H9 (cell line): ENCODE data around the gene LSM4. TPM values are rescaled to one million over a fixed set of nuclear protein-coding genes. Genes with fewer than 3 reads are reported as not detected.
A peak's percentile ranks its signal among the peaks of the same experiment; 100 is the strongest.

Experiments used
- DNase-seq: peaks from one replicate; pipeline ENCODE4 v3.0.0-alpha.2; 2017
- H2AFZ ChIP-seq: one replicate; pipeline ENCODE4 v1.6.1; 2013; ENCODE audit warnings: mild to moderate bottlenecking, low read length, control low read depth, moderate library complexity
- H2AK5ac ChIP-seq: 2 replicates; pipeline ENCODE4 v1.6.1; 2013; ENCODE audit warnings: low read length, control low read depth, mixed read lengths; ENCODE audit not compliant: insufficient read length
- H2BK120ac ChIP-seq: one replicate; pipeline ENCODE4 v1.6.1; 2013; ENCODE audit warnings: low read depth, mild to moderate bottlenecking, low read length, control low read depth, inconsistent platforms; ENCODE audit not compliant: poor library complexity, severe bottlenecking
- H2BK12ac ChIP-seq: 2 replicates; pipeline ENCODE4 v1.6.1; 2013; ENCODE audit warnings: low read length, control low read depth, mixed read lengths, low read depth; ENCODE audit not compliant: insufficient read length
- H2BK15ac ChIP-seq: 2 replicates; pipeline ENCODE4 v1.6.1; 2013; ENCODE audit warnings: low read depth, low read length, control low read depth
- H2BK20ac ChIP-seq: one replicate; pipeline ENCODE4 v1.6.1; 2013; ENCODE audit warnings: low read depth, mild to moderate bottlenecking, low read length, control low read depth, inconsistent platforms; ENCODE audit not compliant: poor library complexity, severe bottlenecking
- H2BK5ac ChIP-seq: 2 replicates; pipeline ENCODE4 v1.6.1; 2013; ENCODE audit warnings: low read length, control low read depth, mixed read lengths; ENCODE audit not compliant: insufficient read length
- H3K14ac ChIP-seq: 2 replicates; pipeline ENCODE4 v1.6.1; 2013; ENCODE audit warnings: low read length, control low read depth; ENCODE audit not compliant: insufficient read depth
- H3K18ac ChIP-seq: 2 replicates; pipeline ENCODE4 v1.6.1; 2013; ENCODE audit warnings: low read depth, mild to moderate bottlenecking, mixed read lengths, low read length, control low read depth; ENCODE audit not compliant: insufficient read length
- H3K23ac ChIP-seq: 2 replicates; pipeline ENCODE4 v1.6.1; 2013; ENCODE audit warnings: low read length, control low read depth, mixed read lengths, low read depth; ENCODE audit not compliant: insufficient read length
- H3K23me2 ChIP-seq: 2 replicates; pipeline ENCODE4 v1.6.1; 2013; ENCODE audit warnings: low read depth, mild to moderate bottlenecking, mixed read lengths, low read length, control low read depth; ENCODE audit not compliant: insufficient read length, poor library complexity, severe bottlenecking
- H3K27ac ChIP-seq: 2 replicates; pipeline ENCODE4 v1.5.1; 2013; ENCODE audit warnings: low read length, control low read depth, mixed read lengths, low read depth; ENCODE audit not compliant: insufficient read length
- H3K27me3 ChIP-seq: 2 replicates; pipeline ENCODE4 v1.6.1; 2013; ENCODE audit warnings: low read length, control low read depth, inconsistent platforms; ENCODE audit not compliant: insufficient read depth
- H3K4ac ChIP-seq: 2 replicates; pipeline ENCODE4 v1.6.1; 2013; ENCODE audit warnings: low read depth, mild to moderate bottlenecking, control low read depth, inconsistent platforms, low read length, moderate library complexity
- H3K4me1 ChIP-seq: 2 replicates; pipeline ENCODE4 v1.6.1; 2013; ENCODE audit warnings: low read length, control low read depth, inconsistent platforms; ENCODE audit not compliant: insufficient read depth
- H3K4me2 ChIP-seq: 2 replicates; pipeline ENCODE4 v1.6.1; 2013; ENCODE audit warnings: low read length, control low read depth, mixed read lengths; ENCODE audit not compliant: insufficient read length, insufficient read depth
- H3K56ac ChIP-seq: 2 replicates; pipeline ENCODE4 v1.6.1; 2013; ENCODE audit warnings: low read depth, mild to moderate bottlenecking, mixed read lengths, low read length, control low read depth; ENCODE audit not compliant: insufficient read length
- H3K79me1 ChIP-seq: 2 replicates; pipeline ENCODE4 v1.6.1; 2013; ENCODE audit warnings: low read depth, mild to moderate bottlenecking, moderate library complexity, low read length, control low read depth, inconsistent platforms; ENCODE audit not compliant: insufficient read depth, poor library complexity, severe bottlenecking
- H3K79me2 ChIP-seq: 2 replicates; pipeline ENCODE4 v1.6.1; 2013; ENCODE audit warnings: low read length, control low read depth, inconsistent platforms; ENCODE audit not compliant: insufficient read depth
- H3K9ac ChIP-seq: 2 replicates; pipeline ENCODE4 v1.6.1; 2013; ENCODE audit warnings: low read length, control low read depth, mixed read lengths; ENCODE audit not compliant: insufficient read length; ENCODE audit errors: extremely low read depth
- H3K9me3 ChIP-seq: one replicate; pipeline ENCODE4 v1.6.1; 2013; ENCODE audit warnings: low read depth, low read length, inconsistent platforms; ENCODE audit not compliant: control insufficient read depth
- H3T11ph ChIP-seq: one replicate; pipeline ENCODE4 v1.6.1; 2013; ENCODE audit warnings: mild to moderate bottlenecking, low read length, control low read depth, inconsistent platforms
- H4K20me1 ChIP-seq: one replicate; pipeline ENCODE4 v1.6.1; 2013; ENCODE audit not compliant: control insufficient read depth, insufficient read length, insufficient read depth
- H4K5ac ChIP-seq: 2 replicates; pipeline ENCODE4 v1.6.1; 2013; ENCODE audit warnings: low read depth, mild to moderate bottlenecking, mixed read lengths, low read length, control low read depth; ENCODE audit not compliant: insufficient read length
- H4K8ac ChIP-seq: replicated peaks from 2 replicates; pipeline ENCODE4 v1.6.1; 2013; ENCODE audit warnings: low read length, control low read depth, mixed read lengths, low read depth; ENCODE audit not compliant: insufficient read length
- H4K91ac ChIP-seq: 2 replicates; pipeline ENCODE4 v1.6.1; 2013; ENCODE audit warnings: low read depth, mild to moderate bottlenecking, moderate library complexity, mixed read lengths, low read length, control low read depth; ENCODE audit not compliant: insufficient read length
- H3K27ac Mint-ChIP-seq, 3 experiments: 2 replicates in 2 of 3; 3 replicates in 1 of 3; pipeline ENCODE4 v1.8.0; 2020 to 2021; ENCODE audit warnings: mixed read lengths in 3 of 3, mild to moderate bottlenecking in 1 of 3, moderate library complexity in 1 of 3
- H3K27me3 Mint-ChIP-seq: 2 replicates; pipeline ENCODE4 v1.8.0; 2021; ENCODE audit warnings: low read depth, mild to moderate bottlenecking, moderate library complexity, mixed read lengths
- H3K36me3 Mint-ChIP-seq, 3 experiments: 2 replicates in 2 of 3; 3 replicates in 1 of 3; pipeline ENCODE4 v1.8.0; 2020 to 2021; ENCODE audit warnings: low read depth in 3 of 3, mixed read lengths in 3 of 3; ENCODE audit not compliant: insufficient read depth in 1 of 3
- H3K4me1 Mint-ChIP-seq, 2 experiments: 2 replicates each; pipeline ENCODE4 v1.8.0; 2020; ENCODE audit warnings: mixed read lengths in 2 of 2
- H3K4me3 Mint-ChIP-seq, 2 experiments: 2 replicates in 1 of 2; 3 replicates in 1 of 2; pipeline ENCODE4 v1.8.0; 2020 to 2021; ENCODE audit warnings: mild to moderate bottlenecking in 2 of 2, mixed read lengths in 2 of 2, moderate library complexity in 1 of 2
- H3K9me3 Mint-ChIP-seq, 2 experiments: 2 replicates in 1 of 2; 3 replicates in 1 of 2; pipeline ENCODE4 v1.8.0; 2020; ENCODE audit warnings: mild to moderate bottlenecking in 2 of 2, mixed read lengths in 2 of 2, moderate library complexity in 1 of 2
- WGBS: extraction: QIAGEN DNeasy Blood & Tissue Kit; methylation state at CpG from one replicate; pipeline ENCODE4 v1.1.7; 2013; ENCODE audit warnings: missing lambda C conversion rate, low lambda C conversion rate, mixed read lengths; ENCODE audit not compliant: insufficient read length; ENCODE audit errors: extremely low coverage; 5-methylcytosine and 5-hydroxymethylcytosine counted together
- total RNA-seq: library from RNA; stranded (reverse); gene quantifications from 2 replicates; pipeline ENCODE4 v1.2.1, GENCODE V29; 2021
- TF ChIP-seq, protein P1 (sequence below): fragments of 200-600 bp; sonication (generic); conservative IDR thresholded peaks from 3 replicates; pipeline ENCODE4 v1.8.0; 2021; ENCODE audit warnings: antibody characterized with exemption, mild to moderate bottlenecking

The LSM4 gene
- total RNA-seq, 1 experiment from 2014 or later: 342 TPM

DNA sequence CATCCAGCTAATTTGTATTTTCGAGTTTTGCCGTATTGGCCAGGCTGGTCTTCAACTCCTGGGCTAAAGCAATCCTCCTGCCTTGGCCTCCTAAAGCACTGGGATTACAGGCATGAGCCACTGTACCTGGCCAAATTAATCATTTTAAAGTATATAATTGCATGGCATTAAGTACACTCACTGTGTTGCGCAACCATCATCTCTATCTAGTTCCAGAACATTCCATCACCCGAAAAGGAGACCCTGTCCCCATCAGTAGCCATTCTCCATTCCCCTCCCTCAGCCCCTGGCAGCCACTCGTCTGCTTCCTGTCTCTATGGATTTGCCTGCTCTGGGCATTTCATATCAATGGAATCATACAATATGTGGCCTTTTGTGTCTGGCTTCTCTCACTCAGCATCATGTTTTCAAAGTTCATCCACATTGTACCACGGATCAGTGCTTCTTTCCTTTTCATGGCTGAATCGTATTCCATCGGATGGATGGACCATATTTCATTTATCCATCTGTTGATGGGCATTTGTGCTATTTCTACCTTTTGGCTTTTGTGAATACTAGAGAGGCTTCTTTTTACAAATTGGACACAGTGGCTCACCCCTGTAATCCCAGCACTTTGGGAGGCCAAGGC lies 30.6 kb upstream of the LSM4 start:
- H3K79me1 ChIP-seq: no peaks in the 10 kb centered on the region
- Mint-ChIP-seq H3K4me3 (no peak overlapping the region), H3K27me3 (no peaks in the 10 kb centered on the region), H3K27ac (peak overlapping the region in 1 of 3 experiments; percentile 14; a peak in 1 of 7 replicates), H3K9me3 (no peaks in the 10 kb centered on the region), H3K4me1 (no peaks in the 10 kb centered on the region), H3K36me3 (peaks cover 14 to 67% (median 15%) of the 10 kb centered on the region in 3 experiments)
- H3K23me2 ChIP-seq: no peaks in the 10 kb centered on the region
- no peak overlapping the region for H3K4ac ChIP-seq
- H3K27me3 ChIP-seq: no peaks in the 10 kb centered on the region
- TF ChIP-seq, protein P1, sequence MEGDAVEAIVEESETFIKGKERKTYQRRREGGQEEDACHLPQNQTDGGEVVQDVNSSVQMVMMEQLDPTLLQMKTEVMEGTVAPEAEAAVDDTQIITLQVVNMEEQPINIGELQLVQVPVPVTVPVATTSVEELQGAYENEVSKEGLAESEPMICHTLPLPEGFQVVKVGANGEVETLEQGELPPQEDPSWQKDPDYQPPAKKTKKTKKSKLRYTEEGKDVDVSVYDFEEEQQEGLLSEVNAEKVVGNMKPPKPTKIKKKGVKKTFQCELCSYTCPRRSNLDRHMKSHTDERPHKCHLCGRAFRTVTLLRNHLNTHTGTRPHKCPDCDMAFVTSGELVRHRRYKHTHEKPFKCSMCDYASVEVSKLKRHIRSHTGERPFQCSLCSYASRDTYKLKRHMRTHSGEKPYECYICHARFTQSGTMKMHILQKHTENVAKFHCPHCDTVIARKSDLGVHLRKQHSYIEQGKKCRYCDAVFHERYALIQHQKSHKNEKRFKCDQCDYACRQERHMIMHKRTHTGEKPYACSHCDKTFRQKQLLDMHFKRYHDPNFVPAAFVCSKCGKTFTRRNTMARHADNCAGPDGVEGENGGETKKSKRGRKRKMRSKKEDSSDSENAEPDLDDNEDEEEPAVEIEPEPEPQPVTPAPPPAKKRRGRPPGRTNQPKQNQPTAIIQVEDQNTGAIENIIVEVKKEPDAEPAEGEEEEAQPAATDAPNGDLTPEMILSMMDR: no peak
- no peak overlapping the region for H4K91ac ChIP-seq
- H2BK12ac ChIP-seq: no peak overlapping the region
- no peak overlapping the region for H2BK20ac ChIP-seq
- H2BK120ac ChIP-seq: no peak overlapping the region
- H4K5ac ChIP-seq: no peak overlapping the region
- no peak overlapping the region for H3K4me2 ChIP-seq
- H2BK15ac ChIP-seq: no peak overlapping the region
- H2AFZ ChIP-seq: no peak overlapping the region
- no peak overlapping the region for H3K27ac ChIP-seq
- no peaks in the 10 kb centered on the region for H3K79me2 ChIP-seq
- no peak for DNase-seq
- no peak overlapping the region for H3K23ac ChIP-seq
- H2BK5ac ChIP-seq: no peak overlapping the region
- H3K4me1 ChIP-seq: no peaks in the 10 kb centered on the region
- H3K9me3 ChIP-seq: no peaks in the 10 kb centered on the region
- H3K14ac ChIP-seq: no peak overlapping the region
- no peak overlapping the region for H3K56ac ChIP-seq
- H3K9ac ChIP-seq: no peak overlapping the region
- no peak overlapping the region for H3K18ac ChIP-seq
- no peak overlapping the region for H3T11ph ChIP-seq
- no peak overlapping the region for H2AK5ac ChIP-seq
- H4K20me1 ChIP-seq: no peaks in the 10 kb centered on the region
- no CpG with 5 or more reads among the region's 8 CpGs for WGBS
- H4K8ac ChIP-seq: no peak overlapping the region
